Spleen (tissue), 7 donors: ENCODE measurements around the gene DERL2.

Source experiments
- POLR2A ChIP-seq, 3 donors: fragments of 450-650 bp; IDR thresholded peaks; one replicate each; pipeline ENCODE4 v1.5.1; 2017; ENCODE audit warnings: antibody characterized with exemption in 3 of 3, mild to moderate bottlenecking in 1 of 3
- POLR2AphosphoS5 ChIP-seq, 3 donors: sonication (generic); formaldehyde crosslinking; IDR thresholded peaks; one replicate each; pipeline ENCODE4 v1.5.1; 2017; ENCODE audit warnings: antibody characterized with exemption in 3 of 3
- TF ChIP-seq, protein P1 (sequence below), 11 experiments: fragments of 200-600 bp in 7 of 11; fragments of 450-650 bp in 4 of 11; sonication (generic) in 4 of 11; IDR thresholded peaks in 8 of 11; conservative IDR thresholded peaks in 3 of 11; 1 replicate in 7 of 11; 2 replicates in 4 of 11; pipeline versions ENCODE4 v1.4.0 to v1.8.0; 2016 to 2021; ENCODE audit warnings: antibody characterized with exemption in 11 of 11, inconsistent platforms in 4 of 11, mild to moderate bottlenecking in 1 of 11
- donor health status: DM: no; HTN: no; CAD: no; lungs with moderate emphysema.
- donor health status: DM: no; HTN: no; CAD: no.
- donor health status: DM: no; HTN: no; CAD: no.

DNA sequence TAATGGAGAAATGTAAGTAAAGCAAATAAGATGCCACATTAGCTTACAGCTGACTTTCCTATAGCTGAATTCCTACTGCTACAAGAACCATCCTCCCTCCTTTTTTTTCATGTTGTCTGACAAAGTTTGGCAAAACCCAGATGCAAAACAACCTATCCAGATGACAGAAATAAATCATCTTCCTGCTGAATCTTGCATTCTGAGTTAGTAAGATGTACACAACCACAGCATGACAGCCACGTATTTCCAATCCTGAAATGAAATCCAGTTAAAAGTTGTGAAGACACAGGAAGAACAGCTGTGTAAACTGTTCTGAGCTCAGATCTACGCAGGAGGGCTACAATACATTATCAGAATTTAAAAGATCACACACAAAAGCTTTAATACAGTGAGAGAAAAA lies 12.1 kb downstream of the DERL2 start:
- TF ChIP-seq, protein P1, sequence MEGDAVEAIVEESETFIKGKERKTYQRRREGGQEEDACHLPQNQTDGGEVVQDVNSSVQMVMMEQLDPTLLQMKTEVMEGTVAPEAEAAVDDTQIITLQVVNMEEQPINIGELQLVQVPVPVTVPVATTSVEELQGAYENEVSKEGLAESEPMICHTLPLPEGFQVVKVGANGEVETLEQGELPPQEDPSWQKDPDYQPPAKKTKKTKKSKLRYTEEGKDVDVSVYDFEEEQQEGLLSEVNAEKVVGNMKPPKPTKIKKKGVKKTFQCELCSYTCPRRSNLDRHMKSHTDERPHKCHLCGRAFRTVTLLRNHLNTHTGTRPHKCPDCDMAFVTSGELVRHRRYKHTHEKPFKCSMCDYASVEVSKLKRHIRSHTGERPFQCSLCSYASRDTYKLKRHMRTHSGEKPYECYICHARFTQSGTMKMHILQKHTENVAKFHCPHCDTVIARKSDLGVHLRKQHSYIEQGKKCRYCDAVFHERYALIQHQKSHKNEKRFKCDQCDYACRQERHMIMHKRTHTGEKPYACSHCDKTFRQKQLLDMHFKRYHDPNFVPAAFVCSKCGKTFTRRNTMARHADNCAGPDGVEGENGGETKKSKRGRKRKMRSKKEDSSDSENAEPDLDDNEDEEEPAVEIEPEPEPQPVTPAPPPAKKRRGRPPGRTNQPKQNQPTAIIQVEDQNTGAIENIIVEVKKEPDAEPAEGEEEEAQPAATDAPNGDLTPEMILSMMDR (IDR thresholded peaks at IDR 0.05 in 8 of 11, conservative IDR thresholded peaks at IDR 0.05 in 3 of 11) = no peak
- TF ChIP-seq POLR2A (IDR thresholded peaks at IDR 0.05) = no peak
- no peak for TF ChIP-seq POLR2AphosphoS5 (IDR thresholded peaks at IDR 0.05)
